BLaER1 treated with 17β-estradiol and CSF1 and Interleukin-3, amounts not matched to agents 10 nM and 100 nM (cell line): Measurements from ENCODE around the gene ENC1.
"Not testable (repeated sequence)": the region's sequence is repeated elsewhere in the genome, so short reads cannot be mapped to it uniquely, and the experiment has no call there.

Source experiments
- H3K27ac ChIP-seq, 11 experiments: shearing (Covaris generic); formaldehyde crosslinking; 2 replicates each; pipeline ENCODE4 v1.8.1; 2022
- H3K27me3 ChIP-seq, 11 experiments: shearing (Covaris generic); formaldehyde crosslinking; 2 replicates each; pipeline ENCODE4 v1.8.1; 2022
- H3K36me3 ChIP-seq, 11 experiments: shearing (Covaris generic); formaldehyde crosslinking; 2 replicates each; pipeline ENCODE4 v1.8.1; 2022
- H3K4me1 ChIP-seq, 10 experiments: shearing (Covaris generic); formaldehyde crosslinking; 2 replicates each; pipeline ENCODE4 v1.8.1; 2022
- H3K4me2 ChIP-seq, 11 experiments: shearing (Covaris generic); formaldehyde crosslinking; 2 replicates each; pipeline ENCODE4 v1.8.1; 2022
- H3K4me3 ChIP-seq, 10 experiments: shearing (Covaris generic); formaldehyde crosslinking; 2 replicates each; pipeline ENCODE4 v1.8.1; 2022
- H3K9ac ChIP-seq, 11 experiments: shearing (Covaris generic); formaldehyde crosslinking; 2 replicates each; pipeline ENCODE4 v1.8.1; 2022
- H3K9me3 ChIP-seq, 11 experiments: shearing (Covaris generic); formaldehyde crosslinking; replicated peaks in 1 of 11; 2 replicates each; pipeline ENCODE4 v1.8.1; 2022
- H4K20me1 ChIP-seq, 11 experiments: shearing (Covaris generic); formaldehyde crosslinking; 2 replicates each; pipeline ENCODE4 v1.8.1; 2022
- Cebpa-rat ChIP-seq, 11 experiments: shearing (Covaris generic); IDR thresholded peaks; 2 replicates each; pipeline ENCODE4 v1.8.1; 2022

Gene ENC1

GRCh38 chr5:74640450-74640953, at the start of gene ENC1:
Gene ENC1, minus strand, starts transcription at chr5:74640728. Its CDS starts 4,243 bp downstream, at chr5:74636485.
- Histone ChIP-seq H3K36me3 (peaks cover 8 to 34% (median 18%) of the 10 kb centered on the region in 11 experiments), H3K4me3 (peak within 1 kb of the TSS; percentile 75 to 97 (median 94)), H4K20me1 (peaks cover 29 to 49% (median 49%) of the 10 kb centered on the region in 11 experiments; a peak in 21 of 22 replicates), H3K27ac (peak within 1 kb of the TSS; percentile 67 to 98 (median 94); a peak in 21 of 22 replicates), H3K4me1 (peaks cover 45 to 76% (median 63%) of the 10 kb centered on the region in 10 experiments), H3K9me3 (peaks cover 0 to 7% (median 0%) of the 10 kb centered on the region in 11 experiments; a peak in 4 of 22 replicates), H3K27me3 (no peaks in the 10 kb centered on the region), H3K9ac (peak within 1 kb of the TSS; percentile 79 to 96 (median 93)), H3K4me2 (peak within 1 kb of the TSS; percentile 73 to 99 (median 94))
- TF ChIP-seq Cebpa-rat (IDR thresholded peaks at IDR 0.05), result no peak

- H3K4me3 ChIP-seq, result peak overlapping the region in 8 of 10 experiments; percentile 85 to 100 (median 97); a peak in 16 of 20 replicates
- peaks cover 13 to 61% (median 54%) of the 10 kb centered on the region in 11 experiments; a peak in 21 of 22 replicates for H4K20me1 ChIP-seq
These were observed 46.6 kb upstream of the ENC1 start for GRCh38 chr5:74686962-74687751.

GRCh38 chr5:74685979-74686631, 45.6 kb upstream of the ENC1 start:
- Histone ChIP-seq H3K4me2 (peak overlapping the region; percentile 79 to 96 (median 93)), H3K9ac (peak overlapping the region; percentile 95 to 100 (median 98)), H3K4me3 (peak overlapping the region; percentile 85 to 100 (median 96)), H3K9me3 (no peaks in the 10 kb centered on the region), H3K27me3 (no peaks in the 10 kb centered on the region), H4K20me1 (peaks cover 13 to 50% (median 45%) of the 10 kb centered on the region in 11 experiments; a peak in 21 of 22 replicates), H3K4me1 (peaks cover 47 to 68% (median 54%) of the 10 kb centered on the region in 10 experiments), H3K36me3 (peaks cover 24 to 44% (median 34%) of the 10 kb centered on the region in 11 experiments), H3K27ac (peak overlapping the region; percentile 94 to 100 (median 98))
- peak in 10 of 11 experiments; percentile 40 to 87 (median 82); a peak in 17 of 22 replicates for TF ChIP-seq Cebpa-rat (IDR thresholded peaks at IDR 0.05)

More at GRCh38 chr5:74686962-74687751, 46.6 kb upstream of the ENC1 start:
- Histone ChIP-seq H3K4me1 (peaks cover 40 to 66% (median 47%) of the 10 kb centered on the region in 10 experiments), H3K4me2 (peak overlapping the region; percentile 79 to 96 (median 93)), H3K36me3 (peaks cover 35 to 55% (median 45%) of the 10 kb centered on the region in 11 experiments), H3K27ac (peak overlapping the region in 10 of 11 experiments; percentile 96 to 100 (median 98); a peak in 18 of 22 replicates), H3K27me3 (no peaks in the 10 kb centered on the region), H3K9ac (peak overlapping the region in 9 of 11 experiments; percentile 95 to 100 (median 98); a peak in 15 of 22 replicates), H3K9me3 (no peaks in the 10 kb centered on the region)
- no peak for TF ChIP-seq Cebpa-rat (IDR thresholded peaks at IDR 0.05)

- H3K9ac ChIP-seq, result peak within 1 kb of the TSS; percentile 95 to 100 (median 98)
- H3K4me1 ChIP-seq, result peaks cover 56 to 71% (median 62%) of the 10 kb centered on the region in 10 experiments
- H3K27me3 ChIP-seq, result no peaks in the 10 kb centered on the region
- peak within 1 kb of the TSS; percentile 85 to 100 (median 96) for H3K4me3 ChIP-seq
- peaks cover 15 to 35% (median 25%) of the 10 kb centered on the region in 11 experiments for H3K36me3 ChIP-seq
- TF ChIP-seq Cebpa-rat (IDR thresholded peaks at IDR 0.05), result no peak
- no peaks in the 10 kb centered on the region for H3K9me3 ChIP-seq
- peak within 1 kb of the TSS; percentile 79 to 96 (median 93) for H3K4me2 ChIP-seq
- H4K20me1 ChIP-seq, result peaks cover 13 to 42% (median 35%) of the 10 kb centered on the region in 11 experiments; a peak in 21 of 22 replicates
- peak within 1 kb of the TSS; percentile 94 to 100 (median 98) for H3K27ac ChIP-seq
These were observed 44.6 kb upstream of the ENC1 start, which contains the start of gene HEXB for GRCh38 chr5:74684900-74685851. Gene HEXB, plus strand, starts transcription at chr5:74685233. Its CDS starts 28 bp downstream, at chr5:74685261.

GRCh38 chr5:74679966-74680365, 39.4 kb upstream of the ENC1 start:
- Histone ChIP-seq H3K36me3 (no peaks in the 10 kb centered on the region), H3K9me3 (no peaks in the 10 kb centered on the region), H3K4me1 (peaks cover 44 to 52% (median 46%) of the 10 kb centered on the region in 10 experiments), H3K27me3 (no peaks in the 10 kb centered on the region), H3K27ac (no peak overlapping the region), H4K20me1 (no peaks in the 10 kb centered on the region), H3K4me2 (peak overlapping the region in 10 of 11 experiments; percentile 14 to 95 (median 64); a peak in 15 of 22 replicates), H3K4me3 (no peak overlapping the region), H3K9ac (no peak overlapping the region)
- no peak for TF ChIP-seq Cebpa-rat (IDR thresholded peaks at IDR 0.05)

- H3K4me3 ChIP-seq, H3K27me3 ChIP-seq, H3K9ac ChIP-seq, H4K20me1 ChIP-seq, H3K27ac ChIP-seq, H3K36me3 ChIP-seq, H3K9me3 ChIP-seq: not testable (repeated sequence)
- H3K4me2 ChIP-seq, result peak overlapping the region in 3 of 11 experiments; percentile 14 to 92 (median 29); a peak in 3 of 22 replicates
- H3K4me1 ChIP-seq, result peaks cover 40 to 46% (median 43%) of the 10 kb centered on the region in 10 experiments
These were observed 38.8 kb upstream of the ENC1 start for GRCh38 chr5:74679300-74679699.

GRCh38 chr5:74678123-74678522, 37.6 kb upstream of the ENC1 start:
- not testable (repeated sequence) for H3K9me3 ChIP-seq, H4K20me1 ChIP-seq, H3K36me3 ChIP-seq, H3K9ac ChIP-seq, H3K4me2 ChIP-seq, H3K27me3 ChIP-seq, H3K27ac ChIP-seq, H3K4me3 ChIP-seq
- peaks cover 32 to 39% (median 34%) of the 10 kb centered on the region in 10 experiments for H3K4me1 ChIP-seq

- peaks cover 23 to 27% (median 24%) of the 10 kb centered on the region in 10 experiments for H3K4me1 ChIP-seq
- H3K36me3 ChIP-seq, H3K4me2 ChIP-seq, H3K27ac ChIP-seq, H3K4me3 ChIP-seq, H3K27me3 ChIP-seq, H3K9ac ChIP-seq, H4K20me1 ChIP-seq, H3K9me3 ChIP-seq: not testable (repeated sequence)
These were observed 35.9 kb upstream of the ENC1 start for GRCh38 chr5:74676466-74676865.
